Measurements from ENCODE around the gene ZNF383.

DNA sequence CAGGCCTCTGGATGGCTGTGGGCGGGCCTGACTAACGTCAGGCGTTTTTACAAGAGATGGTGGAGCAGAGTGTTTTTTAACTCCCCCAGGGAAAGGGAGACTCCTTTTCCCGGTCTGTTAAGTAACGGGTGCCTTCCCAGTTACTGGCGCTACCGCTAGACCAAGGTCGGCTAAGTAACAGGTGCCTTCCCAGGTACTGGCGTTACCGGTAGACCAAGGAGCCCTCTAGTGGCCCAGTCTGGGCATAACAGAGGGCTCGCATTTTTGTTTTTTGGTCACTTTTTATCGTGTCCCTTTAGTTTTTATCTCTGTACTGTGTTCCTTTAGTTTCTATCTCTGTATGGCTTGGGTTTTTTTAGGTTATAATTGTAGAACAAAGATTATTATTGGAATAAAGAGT is 10.0 kb downstream of the ZNF383 start:
- TF ChIP-seq, protein P1, sequence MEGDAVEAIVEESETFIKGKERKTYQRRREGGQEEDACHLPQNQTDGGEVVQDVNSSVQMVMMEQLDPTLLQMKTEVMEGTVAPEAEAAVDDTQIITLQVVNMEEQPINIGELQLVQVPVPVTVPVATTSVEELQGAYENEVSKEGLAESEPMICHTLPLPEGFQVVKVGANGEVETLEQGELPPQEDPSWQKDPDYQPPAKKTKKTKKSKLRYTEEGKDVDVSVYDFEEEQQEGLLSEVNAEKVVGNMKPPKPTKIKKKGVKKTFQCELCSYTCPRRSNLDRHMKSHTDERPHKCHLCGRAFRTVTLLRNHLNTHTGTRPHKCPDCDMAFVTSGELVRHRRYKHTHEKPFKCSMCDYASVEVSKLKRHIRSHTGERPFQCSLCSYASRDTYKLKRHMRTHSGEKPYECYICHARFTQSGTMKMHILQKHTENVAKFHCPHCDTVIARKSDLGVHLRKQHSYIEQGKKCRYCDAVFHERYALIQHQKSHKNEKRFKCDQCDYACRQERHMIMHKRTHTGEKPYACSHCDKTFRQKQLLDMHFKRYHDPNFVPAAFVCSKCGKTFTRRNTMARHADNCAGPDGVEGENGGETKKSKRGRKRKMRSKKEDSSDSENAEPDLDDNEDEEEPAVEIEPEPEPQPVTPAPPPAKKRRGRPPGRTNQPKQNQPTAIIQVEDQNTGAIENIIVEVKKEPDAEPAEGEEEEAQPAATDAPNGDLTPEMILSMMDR (IDR thresholded peaks at IDR 0.05; ENCODE audit: low read length): peak; percentile 53
- TF ChIP-seq EZH2 (IDR thresholded peaks at IDR 0.05; ENCODE audit: borderline replicate concordance, low read length): no peak

All from OCI-LY1 (cell line).